HepG2 (cell line): Measurements from ENCODE around the gene JMJD8. TPM values are rescaled to one million over a fixed set of nuclear protein-coding genes. Genes with fewer than 3 reads are reported as not detected.

Experiments
- ARNT ChIP-seq: fragments of 450-650 bp; IDR thresholded peaks from 2 replicates; pipeline ENCODE4 v1.6.1; 2017
- BHLHE40 ChIP-seq: IDR thresholded peaks from 2 replicates; pipeline ENCODE4 v1.6.1; 2011; ENCODE audit warnings: low read length, improper control_type of control experiment
- CHCHD3 ChIP-seq: sonication (generic); formaldehyde crosslinking; IDR thresholded peaks from 2 replicates; pipeline ENCODE4 v1.8.0; 2022; ENCODE audit warnings: mild to moderate bottlenecking, missing genetic modification reagents, moderate library complexity
- NR2F2 ChIP-seq: IDR thresholded peaks from 2 replicates; pipeline ENCODE4 v1.6.1; 2012; ENCODE audit warnings: low read depth, inconsistent platforms, borderline replicate concordance
- RXRA ChIP-seq: sonication (generic); formaldehyde crosslinking; IDR thresholded peaks from 2 replicates; pipeline ENCODE4 v1.5.1; 2020; ENCODE audit warnings: missing genetic modification reagents
- SIX4 ChIP-seq: sonication (generic); formaldehyde crosslinking; IDR thresholded peaks from 2 replicates; pipeline ENCODE4 v1.4.0; 2020; ENCODE audit warnings: missing genetic modification reagents
- ZFP36L2 ChIP-seq: sonication (generic); formaldehyde crosslinking; IDR thresholded peaks from 2 replicates; pipeline ENCODE4 v1.4.0; 2020; ENCODE audit warnings: missing genetic modification reagents
- ZNF292 ChIP-seq: sonication (generic); formaldehyde crosslinking; IDR thresholded peaks from 2 replicates; pipeline ENCODE4 v1.8.1; 2022; ENCODE audit warnings: mild to moderate bottlenecking, low read depth, missing genetic modification reagents, borderline replicate concordance
- ZNF703 ChIP-seq: sonication (generic); formaldehyde crosslinking; IDR thresholded peaks from 2 replicates; pipeline ENCODE4 v1.5.1; 2020; ENCODE audit warnings: missing genetic modification reagents, mild to moderate bottlenecking, moderate library complexity, borderline replicate concordance
- polyA plus RNA-seq, 8 experiments: library from polyadenylated mRNA; depleted of rRNA in 3 of 8; stranded (reverse) in 7 of 8; unstranded in 1 of 8; fragments of >200 nt; fragmentation: Illumina TruSeq in 4 of 8; extraction: Trizol in 4 of 8; gene quantifications; 2 replicates each; pipeline versions ENCODE4 v1.2.1 to v1.2.3, GENCODE V29; 2011 to 2016; ENCODE audit warnings: low read depth in 4 of 8, missing spikeins in 1 of 8, mixed read lengths in 1 of 8; ENCODE audit not compliant: insufficient read depth in 1 of 8
- total RNA-seq, 5 experiments: library from RNA; depleted of rRNA; stranded (reverse); fragments of >200 nt; fragmentation: Illumina TruSeq; extraction: Trizol; gene quantifications; 2 replicates each; pipeline ENCODE4 v1.2.3, GENCODE V29; 2016; ENCODE audit warnings: low read depth in 1 of 5
- TF ChIP-seq, protein P1 (sequence below): IDR thresholded peaks from 2 replicates; pipeline ENCODE4 v1.4.0; 2020; ENCODE audit warnings: mild to moderate bottlenecking, missing genetic modification reagents
- TF ChIP-seq, protein P2 (sequence below): sonication (generic); formaldehyde crosslinking; IDR thresholded peaks from 2 replicates; pipeline ENCODE4 v1.5.0; 2020; ENCODE audit warnings: missing genetic modification reagents
- TF ChIP-seq, protein P3 (sequence below): sonication (generic); formaldehyde crosslinking; IDR thresholded peaks from 2 replicates; pipeline ENCODE4 v1.4.0; 2020; ENCODE audit warnings: missing genetic modification reagents, borderline replicate concordance
- TF ChIP-seq, protein P4 (sequence below): sonication (generic); formaldehyde crosslinking; conservative IDR thresholded peaks from 2 replicates; pipeline ENCODE4 v1.5.0; 2020; ENCODE audit warnings: missing genetic modification reagents
- TF ChIP-seq, protein P5 (sequence below): sonication (generic); formaldehyde crosslinking; IDR thresholded peaks from 2 replicates; pipeline ENCODE4 v1.4.0; 2020; ENCODE audit warnings: missing genetic modification reagents
- TF ChIP-seq, protein P6 (sequence below): sonication (generic); formaldehyde crosslinking; IDR thresholded peaks from 2 replicates; pipeline ENCODE4 v1.5.1; 2020; ENCODE audit warnings: missing genetic modification reagents, mild to moderate bottlenecking, borderline replicate concordance

The JMJD8 gene
- total and polyA plus RNA-seq, 2 of the 13 experiments (the other 11 are each of a cell fraction or from before 2014, with no cell fraction given), result 2.6 to 11.8 TPM

DNA sequence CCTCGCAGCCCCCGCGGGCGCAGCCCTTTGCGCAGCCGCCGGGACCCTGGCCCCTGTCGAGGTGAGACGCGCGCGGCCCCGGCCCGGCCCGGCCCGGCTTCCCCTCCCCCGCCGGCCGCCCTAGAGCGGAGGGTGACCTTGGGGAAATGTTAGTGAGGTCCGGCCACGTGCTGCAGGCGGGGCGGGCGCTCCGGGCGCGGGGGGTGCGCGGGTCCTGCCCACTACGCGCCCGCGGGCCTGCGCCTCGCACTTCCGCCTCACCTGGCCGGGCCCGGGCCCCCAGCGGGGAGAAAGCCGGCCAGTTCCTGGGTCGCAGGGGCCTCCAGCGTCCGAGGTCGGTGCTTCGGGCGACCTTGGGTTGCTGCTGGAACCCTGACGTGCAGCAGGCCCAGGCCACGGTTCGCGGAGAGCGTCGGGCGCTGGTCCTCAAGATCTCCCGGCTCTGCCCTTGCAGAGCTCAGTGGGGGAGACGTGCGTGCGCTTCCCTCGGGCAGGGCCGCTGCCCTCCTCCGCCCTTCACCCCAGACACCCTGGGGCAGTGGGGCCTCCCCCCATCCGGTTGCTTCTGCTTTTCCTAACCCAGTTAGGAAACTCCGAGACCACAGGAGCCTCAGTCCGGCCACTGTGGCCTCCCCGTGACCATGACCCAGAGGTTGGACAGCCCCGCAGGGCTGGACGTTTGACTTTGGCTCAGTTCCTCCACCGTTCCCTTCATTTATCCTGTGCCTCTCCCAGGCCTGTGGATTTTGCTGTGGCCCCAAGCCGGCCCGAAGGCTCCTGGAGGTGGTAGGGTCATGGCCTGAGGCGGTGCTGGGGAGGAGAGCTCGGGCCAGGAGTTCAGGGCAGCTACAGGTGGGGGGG lies 41.7 kb downstream of the JMJD8 start (continued):
- TF ChIP-seq, protein P1, sequence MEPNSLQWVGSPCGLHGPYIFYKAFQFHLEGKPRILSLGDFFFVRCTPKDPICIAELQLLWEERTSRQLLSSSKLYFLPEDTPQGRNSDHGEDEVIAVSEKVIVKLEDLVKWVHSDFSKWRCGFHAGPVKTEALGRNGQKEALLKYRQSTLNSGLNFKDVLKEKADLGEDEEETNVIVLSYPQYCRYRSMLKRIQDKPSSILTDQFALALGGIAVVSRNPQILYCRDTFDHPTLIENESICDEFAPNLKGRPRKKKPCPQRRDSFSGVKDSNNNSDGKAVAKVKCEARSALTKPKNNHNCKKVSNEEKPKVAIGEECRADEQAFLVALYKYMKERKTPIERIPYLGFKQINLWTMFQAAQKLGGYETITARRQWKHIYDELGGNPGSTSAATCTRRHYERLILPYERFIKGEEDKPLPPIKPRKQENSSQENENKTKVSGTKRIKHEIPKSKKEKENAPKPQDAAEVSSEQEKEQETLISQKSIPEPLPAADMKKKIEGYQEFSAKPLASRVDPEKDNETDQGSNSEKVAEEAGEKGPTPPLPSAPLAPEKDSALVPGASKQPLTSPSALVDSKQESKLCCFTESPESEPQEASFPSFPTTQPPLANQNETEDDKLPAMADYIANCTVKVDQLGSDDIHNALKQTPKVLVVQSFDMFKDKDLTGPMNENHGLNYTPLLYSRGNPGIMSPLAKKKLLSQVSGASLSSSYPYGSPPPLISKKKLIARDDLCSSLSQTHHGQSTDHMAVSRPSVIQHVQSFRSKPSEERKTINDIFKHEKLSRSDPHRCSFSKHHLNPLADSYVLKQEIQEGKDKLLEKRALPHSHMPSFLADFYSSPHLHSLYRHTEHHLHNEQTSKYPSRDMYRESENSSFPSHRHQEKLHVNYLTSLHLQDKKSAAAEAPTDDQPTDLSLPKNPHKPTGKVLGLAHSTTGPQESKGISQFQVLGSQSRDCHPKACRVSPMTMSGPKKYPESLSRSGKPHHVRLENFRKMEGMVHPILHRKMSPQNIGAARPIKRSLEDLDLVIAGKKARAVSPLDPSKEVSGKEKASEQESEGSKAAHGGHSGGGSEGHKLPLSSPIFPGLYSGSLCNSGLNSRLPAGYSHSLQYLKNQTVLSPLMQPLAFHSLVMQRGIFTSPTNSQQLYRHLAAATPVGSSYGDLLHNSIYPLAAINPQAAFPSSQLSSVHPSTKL, result no peak
- TF ChIP-seq, protein P2, sequence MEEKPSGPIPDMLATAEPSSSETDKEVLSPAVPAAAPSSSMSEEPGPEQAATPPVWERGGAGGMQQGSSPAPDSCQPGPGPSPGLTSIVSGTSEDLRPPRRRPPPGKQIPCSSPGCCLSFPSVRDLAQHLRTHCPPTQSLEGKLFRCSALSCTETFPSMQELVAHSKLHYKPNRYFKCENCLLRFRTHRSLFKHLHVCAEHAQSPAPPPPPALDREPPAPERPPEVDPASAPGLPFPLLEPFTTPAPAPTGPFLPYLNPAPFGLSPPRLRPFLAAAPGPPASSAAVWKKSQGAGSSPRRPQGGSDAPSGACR (CRISPR knock-in tag), result no peak
- TF ChIP-seq ZNF703 (CRISPR knock-in tag), result peak; percentile 55; the same call in 1 of the 2 replicates
- peak; percentile 72 for TF ChIP-seq BHLHE40
- 0 out of 2 replicates have a peak, but pooled peaks have one; percentile 38 for TF ChIP-seq CHCHD3
- TF ChIP-seq NR2F2, result no peak
- TF ChIP-seq, protein P3, sequence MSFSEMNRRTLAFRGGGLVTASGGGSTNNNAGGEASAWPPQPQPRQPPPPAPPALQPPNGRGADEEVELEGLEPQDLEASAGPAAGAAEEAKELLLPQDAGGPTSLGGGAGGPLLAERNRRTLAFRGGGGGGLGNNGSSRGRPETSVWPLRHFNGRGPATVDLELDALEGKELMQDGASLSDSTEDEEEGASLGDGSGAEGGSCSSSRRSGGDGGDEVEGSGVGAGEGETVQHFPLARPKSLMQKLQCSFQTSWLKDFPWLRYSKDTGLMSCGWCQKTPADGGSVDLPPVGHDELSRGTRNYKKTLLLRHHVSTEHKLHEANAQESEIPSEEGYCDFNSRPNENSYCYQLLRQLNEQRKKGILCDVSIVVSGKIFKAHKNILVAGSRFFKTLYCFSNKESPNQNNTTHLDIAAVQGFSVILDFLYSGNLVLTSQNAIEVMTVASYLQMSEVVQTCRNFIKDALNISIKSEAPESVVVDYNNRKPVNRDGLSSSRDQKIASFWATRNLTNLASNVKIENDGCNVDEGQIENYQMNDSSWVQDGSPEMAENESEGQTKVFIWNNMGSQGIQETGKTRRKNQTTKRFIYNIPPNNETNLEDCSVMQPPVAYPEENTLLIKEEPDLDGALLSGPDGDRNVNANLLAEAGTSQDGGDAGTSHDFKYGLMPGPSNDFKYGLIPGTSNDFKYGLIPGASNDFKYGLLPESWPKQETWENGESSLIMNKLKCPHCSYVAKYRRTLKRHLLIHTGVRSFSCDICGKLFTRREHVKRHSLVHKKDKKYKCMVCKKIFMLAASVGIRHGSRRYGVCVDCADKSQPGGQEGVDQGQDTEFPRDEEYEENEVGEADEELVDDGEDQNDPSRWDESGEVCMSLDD, result no peak; the same call in 1 of the 2 replicates
- TF ChIP-seq, protein P4, sequence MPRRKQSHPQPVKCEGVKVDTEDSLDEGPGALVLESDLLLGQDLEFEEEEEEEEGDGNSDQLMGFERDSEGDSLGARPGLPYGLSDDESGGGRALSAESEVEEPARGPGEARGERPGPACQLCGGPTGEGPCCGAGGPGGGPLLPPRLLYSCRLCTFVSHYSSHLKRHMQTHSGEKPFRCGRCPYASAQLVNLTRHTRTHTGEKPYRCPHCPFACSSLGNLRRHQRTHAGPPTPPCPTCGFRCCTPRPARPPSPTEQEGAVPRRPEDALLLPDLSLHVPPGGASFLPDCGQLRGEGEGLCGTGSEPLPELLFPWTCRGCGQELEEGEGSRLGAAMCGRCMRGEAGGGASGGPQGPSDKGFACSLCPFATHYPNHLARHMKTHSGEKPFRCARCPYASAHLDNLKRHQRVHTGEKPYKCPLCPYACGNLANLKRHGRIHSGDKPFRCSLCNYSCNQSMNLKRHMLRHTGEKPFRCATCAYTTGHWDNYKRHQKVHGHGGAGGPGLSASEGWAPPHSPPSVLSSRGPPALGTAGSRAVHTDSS (CRISPR knock-in tag), result 0 out of 2 replicates have a peak, but pooled peaks have one; percentile 52
- TF ChIP-seq SIX4 (CRISPR knock-in tag), result peak; percentile 41; the same call in 1 of the 2 replicates
- TF ChIP-seq RXRA (CRISPR knock-in tag), result peak; percentile 80
- TF ChIP-seq, protein P5, sequence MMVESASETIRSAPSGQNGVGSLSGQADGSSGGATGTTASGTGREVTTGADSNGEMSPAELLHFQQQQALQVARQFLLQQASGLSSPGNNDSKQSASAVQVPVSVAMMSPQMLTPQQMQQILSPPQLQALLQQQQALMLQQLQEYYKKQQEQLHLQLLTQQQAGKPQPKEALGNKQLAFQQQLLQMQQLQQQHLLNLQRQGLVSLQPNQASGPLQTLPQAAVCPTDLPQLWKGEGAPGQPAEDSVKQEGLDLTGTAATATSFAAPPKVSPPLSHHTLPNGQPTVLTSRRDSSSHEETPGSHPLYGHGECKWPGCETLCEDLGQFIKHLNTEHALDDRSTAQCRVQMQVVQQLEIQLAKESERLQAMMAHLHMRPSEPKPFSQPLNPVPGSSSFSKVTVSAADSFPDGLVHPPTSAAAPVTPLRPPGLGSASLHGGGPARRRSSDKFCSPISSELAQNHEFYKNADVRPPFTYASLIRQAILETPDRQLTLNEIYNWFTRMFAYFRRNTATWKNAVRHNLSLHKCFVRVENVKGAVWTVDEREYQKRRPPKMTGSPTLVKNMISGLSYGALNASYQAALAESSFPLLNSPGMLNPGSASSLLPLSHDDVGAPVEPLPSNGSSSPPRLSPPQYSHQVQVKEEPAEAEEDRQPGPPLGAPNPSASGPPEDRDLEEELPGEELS (CRISPR knock-in tag), result no peak
- no peak for TF ChIP-seq ZNF292 (CRISPR knock-in tag)
- TF ChIP-seq, protein P6, sequence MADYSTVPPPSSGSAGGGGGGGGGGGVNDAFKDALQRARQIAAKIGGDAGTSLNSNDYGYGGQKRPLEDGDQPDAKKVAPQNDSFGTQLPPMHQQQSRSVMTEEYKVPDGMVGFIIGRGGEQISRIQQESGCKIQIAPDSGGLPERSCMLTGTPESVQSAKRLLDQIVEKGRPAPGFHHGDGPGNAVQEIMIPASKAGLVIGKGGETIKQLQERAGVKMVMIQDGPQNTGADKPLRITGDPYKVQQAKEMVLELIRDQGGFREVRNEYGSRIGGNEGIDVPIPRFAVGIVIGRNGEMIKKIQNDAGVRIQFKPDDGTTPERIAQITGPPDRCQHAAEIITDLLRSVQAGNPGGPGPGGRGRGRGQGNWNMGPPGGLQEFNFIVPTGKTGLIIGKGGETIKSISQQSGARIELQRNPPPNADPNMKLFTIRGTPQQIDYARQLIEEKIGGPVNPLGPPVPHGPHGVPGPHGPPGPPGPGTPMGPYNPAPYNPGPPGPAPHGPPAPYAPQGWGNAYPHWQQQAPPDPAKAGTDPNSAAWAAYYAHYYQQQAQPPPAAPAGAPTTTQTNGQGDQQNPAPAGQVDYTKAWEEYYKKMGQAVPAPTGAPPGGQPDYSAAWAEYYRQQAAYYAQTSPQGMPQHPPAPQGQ (CRISPR knock-in tag), result no peak
- no peak for TF ChIP-seq ZFP36L2 (CRISPR knock-in tag)
- TF ChIP-seq ARNT, result no peak
